Stomach (tissue), 9 donors: ENCODE data around the gene HS6ST1. TPM values are rescaled to one million over a fixed set of nuclear protein-coding genes. Genes with fewer than 3 reads are reported as not detected.

ENCODE experiments used
- DNase-seq, 2 donors: peaks; one replicate each; pipeline versions ENCODE4 v3.0.0 to v3.0.0-alpha.2; 2013 to 2019
- H3K27ac ChIP-seq, 5 donors: fragments of 200-600 bp in 4 of 5; sonication (generic) in 4 of 5; one replicate each; pipeline ENCODE4 v1.5.1; 2013 to 2019; ENCODE audit warnings: mild to moderate bottlenecking in 1 of 5, moderate library complexity in 1 of 5
- H3K27me3 ChIP-seq, 3 donors: fragments of 200-600 bp; sonication (generic); one replicate each; pipeline ENCODE4 v1.5.1; 2017 to 2019; ENCODE audit warnings: mixed run types in 1 of 3
- H3K36me3 ChIP-seq, 4 donors: fragments of 200-600 bp; sonication (generic); 1 replicate in 3 of 4; 2 replicates in 1 of 4; pipeline ENCODE4 v1.5.1; 2016 to 2019
- H3K4me1 ChIP-seq, 4 donors: fragments of 200-600 bp; sonication (generic); one replicate each; pipeline ENCODE4 v1.5.1; 2016 to 2019
- H3K4me3 ChIP-seq, 4 donors: fragments of 200-600 bp; sonication (generic) in 3 of 4; one replicate each; pipeline ENCODE4 v1.5.1; 2016 to 2019; ENCODE audit warnings: mild to moderate bottlenecking in 1 of 4
- H3K9me3 ChIP-seq, 4 donors: fragments of 200-600 bp; sonication (generic); one replicate each; pipeline ENCODE4 v1.5.1; 2016 to 2019
- CTCF ChIP-seq, 7 experiments: fragments of 450-650 bp in 4 of 7; fragments of 200-600 bp in 3 of 7; sonication (generic) in 3 of 7; IDR thresholded peaks; one replicate each; pipeline ENCODE4 v1.5.1; 2016 to 2019; ENCODE audit warnings: antibody characterized with exemption in 7 of 7, control low read depth in 2 of 7, mild to moderate bottlenecking in 1 of 7
- EP300 ChIP-seq: sonication (generic); formaldehyde crosslinking; IDR thresholded peaks from one replicate; pipeline ENCODE4 v1.6.1; 2017; ENCODE audit warnings: antibody characterized with exemption
- POLR2A ChIP-seq, 4 donors: fragments of 450-650 bp; IDR thresholded peaks; one replicate each; pipeline ENCODE4 v1.6.1; 2016; ENCODE audit warnings: antibody characterized with exemption in 4 of 4, control low read depth in 2 of 4, mild to moderate bottlenecking in 1 of 4, moderate library complexity in 1 of 4
- POLR2AphosphoS5 ChIP-seq, 3 donors: sonication (generic); formaldehyde crosslinking; IDR thresholded peaks; one replicate each; pipeline ENCODE4 v1.6.1; 2016; ENCODE audit warnings: antibody characterized with exemption in 3 of 3
- WGBS, 5 donors: extraction: QIAGEN DNeasy Blood & Tissue Kit in 3 of 5; methylation state at CpG; one replicate each; pipeline versions ENCODE4 v1.1.5 to v1.1.7; 2013 to 2018; 5-methylcytosine and 5-hydroxymethylcytosine counted together
- intact Hi-C: fragments of 100-400 bp; cut with DNase I; formaldehyde crosslinking; loops from one replicate; pipeline ENCODE4 v1.15.1; 2023; ENCODE audit warnings: low total_unique reads
- polyA plus RNA-seq, 3 donors: library from polyadenylated mRNA; stranded (reverse); fragments of 200-250 nt; gene quantifications; one replicate each; pipeline ENCODE4 v1.2.3, GENCODE V29; 2013
- total RNA-seq, 5 donors: library from RNA; depleted of rRNA; stranded (reverse); fragments of >200 nt; gene quantifications; one replicate each; pipeline versions ENCODE4 v1.1.0 to v1.2.3, GENCODE V29; 2014 to 2016
- donor health status: healthy with polysubstance abuse.
- donor health status: Bipolar disorder and iron deficiency.
- donor health status: healthy.

Gene HS6ST1
- total and polyA plus RNA-seq, 8 donors = 2.9 to 178 (median 12.8) TPM

DNA sequence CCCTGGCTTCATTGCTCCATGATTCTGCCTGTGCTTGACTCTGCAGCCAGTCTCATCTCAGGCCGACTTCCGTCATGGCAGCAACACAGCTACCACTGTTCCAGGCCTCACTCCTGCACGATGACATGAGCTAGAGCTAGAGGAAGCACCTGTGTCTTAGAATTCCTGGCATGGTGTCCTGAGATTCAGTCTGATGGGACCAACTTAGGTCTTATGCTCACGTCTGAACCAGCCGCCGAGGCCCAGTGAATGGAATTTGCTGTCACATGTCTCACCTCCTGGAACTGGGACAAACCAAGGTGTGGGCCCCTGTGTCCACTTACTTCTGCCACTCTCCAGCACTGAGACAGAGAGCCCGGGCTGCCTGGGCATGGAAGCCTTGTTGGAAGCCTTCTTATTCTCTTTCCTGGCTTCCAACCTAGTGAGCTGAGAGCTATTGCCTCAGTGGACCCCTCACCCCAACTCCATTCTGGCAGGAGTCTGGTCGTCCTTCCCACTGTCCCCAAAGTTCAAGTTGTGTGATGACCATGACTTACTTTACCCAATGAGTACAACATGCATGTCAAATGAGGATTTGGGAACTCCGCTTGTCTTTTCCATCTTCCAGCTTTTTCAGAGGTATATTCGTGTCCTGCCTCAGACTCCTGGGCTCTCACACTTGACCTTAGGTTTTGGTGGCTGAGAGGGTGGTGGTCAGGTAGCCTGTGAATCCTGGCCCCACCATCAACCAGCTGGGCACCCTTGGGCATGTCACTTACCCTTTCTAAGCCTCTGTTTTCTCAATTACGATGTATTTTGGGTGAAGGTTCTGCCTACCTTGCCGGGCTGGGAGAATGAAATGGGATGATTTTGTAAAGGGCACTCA, 39.1 kb upstream of the HS6ST1 start:
- WGBS, 5 donors = 80 to 94% (median 88%) methylated on average over 12 of the region's 12 CpGs
- no peaks in the 10 kb centered on the region for H3K36me3 ChIP-seq
- no peak overlapping the region for H3K4me3 ChIP-seq
- no peaks in the 10 kb centered on the region for H3K9me3 ChIP-seq
- H3K27ac ChIP-seq = no peak overlapping the region
- no peak for DNase-seq
- intact Hi-C loops = no loop called here
- peaks cover 0 to 11% (median 3%) of the 10 kb centered on the region in 4 donors for H3K4me1 ChIP-seq
- H3K27me3 ChIP-seq = no peaks in the 10 kb centered on the region
- TF ChIP-seq EP300 (no peak), POLR2AphosphoS5 (IDR thresholded peaks at IDR 0.05) (no peak), POLR2A (IDR thresholded peaks at IDR 0.05) (no peak), CTCF (IDR thresholded peaks at IDR 0.05) (no peak)

DNA sequence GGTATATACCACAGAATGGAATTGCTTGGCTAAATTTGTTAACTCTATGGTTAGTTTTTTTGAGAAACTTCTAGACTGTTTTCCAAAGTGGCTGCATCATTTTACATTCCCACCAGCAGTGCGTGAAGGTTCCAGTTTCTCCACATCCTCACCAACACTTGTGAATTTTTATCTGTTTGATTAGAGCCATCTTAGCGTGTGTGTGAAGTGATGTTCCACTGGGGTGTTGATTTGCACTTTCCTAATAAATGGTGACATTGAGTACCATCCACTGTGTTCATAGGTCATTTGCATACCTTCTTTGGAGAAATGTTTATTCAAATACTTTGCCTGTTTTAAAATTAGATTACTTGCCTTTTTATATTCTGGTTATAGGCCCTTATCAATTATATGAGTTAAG, 37.5 kb upstream of the HS6ST1 start:
- intact Hi-C loops = no loop called here
- no peak for DNase-seq
- WGBS, 5 donors = 90 to 97% (median 92%) methylated on average over 2 of the region's 2 CpGs
- H3K36me3 ChIP-seq = no peaks in the 10 kb centered on the region
- peaks cover 0 to 7% (median 5%) of the 10 kb centered on the region in 4 donors for H3K9me3 ChIP-seq
- no peaks in the 10 kb centered on the region for H3K4me1 ChIP-seq
- H3K4me3 ChIP-seq = no peak overlapping the region
- H3K27me3 ChIP-seq = no peaks in the 10 kb centered on the region
- H3K27ac ChIP-seq = no peak overlapping the region
- TF ChIP-seq POLR2AphosphoS5 (IDR thresholded peaks at IDR 0.05) (no peak), POLR2A (IDR thresholded peaks at IDR 0.05) (no peak), EP300 (no peak), CTCF (IDR thresholded peaks at IDR 0.05) (no peak)

DNA sequence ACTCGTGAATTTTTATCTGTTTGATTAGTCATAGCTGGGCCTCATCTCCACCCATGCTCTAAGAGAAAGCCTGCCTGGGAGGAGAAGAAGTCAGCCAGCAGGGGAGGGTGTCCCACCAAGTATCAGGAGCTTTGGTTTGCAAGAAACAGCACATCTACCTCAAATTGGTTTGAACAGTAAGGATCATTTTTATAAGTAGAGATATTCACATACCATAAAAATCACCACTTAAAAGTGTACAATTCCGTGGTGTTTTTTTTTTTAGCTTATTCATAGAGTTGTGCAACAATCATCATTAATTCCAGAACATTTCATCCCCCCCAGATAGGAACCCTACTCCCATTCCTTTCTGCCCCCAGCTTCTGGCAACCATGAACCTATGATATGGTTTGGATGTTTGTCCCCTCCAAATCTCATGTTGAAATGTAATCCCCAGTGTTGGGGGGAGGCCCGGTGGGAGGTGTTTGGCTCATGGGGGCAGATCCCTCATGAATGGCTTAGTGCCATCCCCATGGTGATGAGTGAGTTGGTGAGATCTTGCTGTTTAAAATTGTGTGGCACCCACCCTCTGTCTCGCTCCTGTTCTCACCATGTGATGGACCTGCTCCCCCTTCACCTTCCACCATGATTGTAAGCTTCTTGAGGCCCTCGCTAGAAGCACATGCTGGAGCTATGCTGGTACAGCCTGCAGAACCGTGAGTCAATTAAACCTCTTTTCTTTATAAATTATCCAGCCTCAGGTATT, 36.2 kb upstream of the HS6ST1 start:
- Histone ChIP-seq H3K27me3 (no peaks in the 10 kb centered on the region), H3K9me3 (peaks cover 0 to 7% (median 5%) of the 10 kb centered on the region in 4 donors), H3K36me3 (no peaks in the 10 kb centered on the region), H3K27ac (no peak overlapping the region), H3K4me1 (no peaks in the 10 kb centered on the region), H3K4me3 (no peak overlapping the region)
- DNase-seq = no peak
- TF ChIP-seq CTCF (IDR thresholded peaks at IDR 0.05) = no peak
- no peak for TF ChIP-seq POLR2AphosphoS5 (IDR thresholded peaks at IDR 0.05)
- TF ChIP-seq POLR2A (IDR thresholded peaks at IDR 0.05) = no peak
- TF ChIP-seq EP300 = no peak
- WGBS, 5 donors = 78 to 87% (median 83%) methylated on average over 5 to 6 of the region's 6 CpGs
- intact Hi-C loops = no loop called here

DNA sequence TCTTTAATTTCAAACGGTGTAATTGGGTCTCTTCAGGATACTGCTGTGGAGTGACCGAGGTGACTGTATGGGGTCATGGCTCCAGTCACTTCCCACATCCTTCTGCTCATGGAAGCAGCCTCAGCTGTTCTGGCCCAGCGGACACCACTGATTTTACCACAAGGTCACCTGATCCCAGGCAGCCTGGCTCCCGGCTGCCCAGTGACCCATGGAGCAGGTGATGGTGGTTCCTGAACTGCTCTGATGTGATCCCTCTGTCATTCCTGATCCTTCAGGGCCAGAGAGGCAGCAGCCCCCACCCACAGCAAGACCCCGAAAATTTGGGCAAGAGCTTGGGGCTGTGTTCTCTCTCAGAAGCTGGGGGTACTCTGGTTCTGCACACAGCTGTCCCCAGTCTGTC, 35.5 kb upstream of the HS6ST1 start:
- DNase-seq = no peak
- Histone ChIP-seq H3K27me3 (no peaks in the 10 kb centered on the region), H3K36me3 (no peaks in the 10 kb centered on the region), H3K4me1 (peaks cover 0 to 2% (median 0%) of the 10 kb centered on the region in 4 donors), H3K9me3 (peaks cover 0 to 7% (median 5%) of the 10 kb centered on the region in 4 donors), H3K27ac (no peak overlapping the region), H3K4me3 (no peak overlapping the region)
- TF ChIP-seq CTCF (IDR thresholded peaks at IDR 0.05) = no peak
- no peak for TF ChIP-seq POLR2AphosphoS5 (IDR thresholded peaks at IDR 0.05)
- TF ChIP-seq POLR2A (IDR thresholded peaks at IDR 0.05) = no peak
- no peak for TF ChIP-seq EP300
- intact Hi-C loops = no loop called here
- 82 to 93% (median 92%) methylated on average over 5 of the region's 5 CpGs for WGBS, 5 donors
